H9 (cell line): ENCODE data around the gene ANGPT4. TPM values are rescaled to one million over a fixed set of nuclear protein-coding genes. Genes with fewer than 3 reads are reported as not detected.
A peak's percentile ranks its signal among the peaks of the same experiment; 100 is the strongest.

Experiments used
- DNase-seq: peaks from one replicate; pipeline ENCODE4 v3.0.0-alpha.2; 2017
- H2AFZ ChIP-seq: one replicate; pipeline ENCODE4 v1.6.1; 2013; ENCODE audit warnings: mild to moderate bottlenecking, low read length, control low read depth, moderate library complexity
- H2AK5ac ChIP-seq: 2 replicates; pipeline ENCODE4 v1.6.1; 2013; ENCODE audit warnings: low read length, control low read depth, mixed read lengths; ENCODE audit not compliant: insufficient read length
- H2BK120ac ChIP-seq: one replicate; pipeline ENCODE4 v1.6.1; 2013; ENCODE audit warnings: low read depth, mild to moderate bottlenecking, low read length, control low read depth, inconsistent platforms; ENCODE audit not compliant: poor library complexity, severe bottlenecking
- H2BK12ac ChIP-seq: 2 replicates; pipeline ENCODE4 v1.6.1; 2013; ENCODE audit warnings: low read length, control low read depth, mixed read lengths, low read depth; ENCODE audit not compliant: insufficient read length
- H2BK15ac ChIP-seq: 2 replicates; pipeline ENCODE4 v1.6.1; 2013; ENCODE audit warnings: low read depth, low read length, control low read depth
- H2BK20ac ChIP-seq: one replicate; pipeline ENCODE4 v1.6.1; 2013; ENCODE audit warnings: low read depth, mild to moderate bottlenecking, low read length, control low read depth, inconsistent platforms; ENCODE audit not compliant: poor library complexity, severe bottlenecking
- H2BK5ac ChIP-seq: 2 replicates; pipeline ENCODE4 v1.6.1; 2013; ENCODE audit warnings: low read length, control low read depth, mixed read lengths; ENCODE audit not compliant: insufficient read length
- H3K14ac ChIP-seq: 2 replicates; pipeline ENCODE4 v1.6.1; 2013; ENCODE audit warnings: low read length, control low read depth; ENCODE audit not compliant: insufficient read depth
- H3K18ac ChIP-seq: 2 replicates; pipeline ENCODE4 v1.6.1; 2013; ENCODE audit warnings: low read depth, mild to moderate bottlenecking, mixed read lengths, low read length, control low read depth; ENCODE audit not compliant: insufficient read length
- H3K23ac ChIP-seq: 2 replicates; pipeline ENCODE4 v1.6.1; 2013; ENCODE audit warnings: low read length, control low read depth, mixed read lengths, low read depth; ENCODE audit not compliant: insufficient read length
- H3K23me2 ChIP-seq: 2 replicates; pipeline ENCODE4 v1.6.1; 2013; ENCODE audit warnings: low read depth, mild to moderate bottlenecking, mixed read lengths, low read length, control low read depth; ENCODE audit not compliant: insufficient read length, poor library complexity, severe bottlenecking
- H3K27ac ChIP-seq: 2 replicates; pipeline ENCODE4 v1.5.1; 2013; ENCODE audit warnings: low read length, control low read depth, mixed read lengths, low read depth; ENCODE audit not compliant: insufficient read length
- H3K27me3 ChIP-seq: 2 replicates; pipeline ENCODE4 v1.6.1; 2013; ENCODE audit warnings: low read length, control low read depth, inconsistent platforms; ENCODE audit not compliant: insufficient read depth
- H3K4ac ChIP-seq: 2 replicates; pipeline ENCODE4 v1.6.1; 2013; ENCODE audit warnings: low read depth, mild to moderate bottlenecking, control low read depth, inconsistent platforms, low read length, moderate library complexity
- H3K4me1 ChIP-seq: 2 replicates; pipeline ENCODE4 v1.6.1; 2013; ENCODE audit warnings: low read length, control low read depth, inconsistent platforms; ENCODE audit not compliant: insufficient read depth
- H3K4me2 ChIP-seq: 2 replicates; pipeline ENCODE4 v1.6.1; 2013; ENCODE audit warnings: low read length, control low read depth, mixed read lengths; ENCODE audit not compliant: insufficient read length, insufficient read depth
- H3K56ac ChIP-seq: 2 replicates; pipeline ENCODE4 v1.6.1; 2013; ENCODE audit warnings: low read depth, mild to moderate bottlenecking, mixed read lengths, low read length, control low read depth; ENCODE audit not compliant: insufficient read length
- H3K79me1 ChIP-seq: 2 replicates; pipeline ENCODE4 v1.6.1; 2013; ENCODE audit warnings: low read depth, mild to moderate bottlenecking, moderate library complexity, low read length, control low read depth, inconsistent platforms; ENCODE audit not compliant: insufficient read depth, poor library complexity, severe bottlenecking
- H3K79me2 ChIP-seq: 2 replicates; pipeline ENCODE4 v1.6.1; 2013; ENCODE audit warnings: low read length, control low read depth, inconsistent platforms; ENCODE audit not compliant: insufficient read depth
- H3K9ac ChIP-seq: 2 replicates; pipeline ENCODE4 v1.6.1; 2013; ENCODE audit warnings: low read length, control low read depth, mixed read lengths; ENCODE audit not compliant: insufficient read length; ENCODE audit errors: extremely low read depth
- H3K9me3 ChIP-seq: one replicate; pipeline ENCODE4 v1.6.1; 2013; ENCODE audit warnings: low read depth, low read length, inconsistent platforms; ENCODE audit not compliant: control insufficient read depth
- H3T11ph ChIP-seq: one replicate; pipeline ENCODE4 v1.6.1; 2013; ENCODE audit warnings: mild to moderate bottlenecking, low read length, control low read depth, inconsistent platforms
- H4K20me1 ChIP-seq: one replicate; pipeline ENCODE4 v1.6.1; 2013; ENCODE audit not compliant: control insufficient read depth, insufficient read length, insufficient read depth
- H4K5ac ChIP-seq: 2 replicates; pipeline ENCODE4 v1.6.1; 2013; ENCODE audit warnings: low read depth, mild to moderate bottlenecking, mixed read lengths, low read length, control low read depth; ENCODE audit not compliant: insufficient read length
- H4K8ac ChIP-seq: replicated peaks from 2 replicates; pipeline ENCODE4 v1.6.1; 2013; ENCODE audit warnings: low read length, control low read depth, mixed read lengths, low read depth; ENCODE audit not compliant: insufficient read length
- H4K91ac ChIP-seq: 2 replicates; pipeline ENCODE4 v1.6.1; 2013; ENCODE audit warnings: low read depth, mild to moderate bottlenecking, moderate library complexity, mixed read lengths, low read length, control low read depth; ENCODE audit not compliant: insufficient read length
- H3K27ac Mint-ChIP-seq, 3 experiments: 2 replicates in 2 of 3; 3 replicates in 1 of 3; pipeline ENCODE4 v1.8.0; 2020 to 2021; ENCODE audit warnings: mixed read lengths in 3 of 3, mild to moderate bottlenecking in 1 of 3, moderate library complexity in 1 of 3
- H3K27me3 Mint-ChIP-seq: 2 replicates; pipeline ENCODE4 v1.8.0; 2021; ENCODE audit warnings: low read depth, mild to moderate bottlenecking, moderate library complexity, mixed read lengths
- H3K36me3 Mint-ChIP-seq, 3 experiments: 2 replicates in 2 of 3; 3 replicates in 1 of 3; pipeline ENCODE4 v1.8.0; 2020 to 2021; ENCODE audit warnings: low read depth in 3 of 3, mixed read lengths in 3 of 3; ENCODE audit not compliant: insufficient read depth in 1 of 3
- H3K4me1 Mint-ChIP-seq, 2 experiments: 2 replicates each; pipeline ENCODE4 v1.8.0; 2020; ENCODE audit warnings: mixed read lengths in 2 of 2
- H3K4me3 Mint-ChIP-seq, 2 experiments: 2 replicates in 1 of 2; 3 replicates in 1 of 2; pipeline ENCODE4 v1.8.0; 2020 to 2021; ENCODE audit warnings: mild to moderate bottlenecking in 2 of 2, mixed read lengths in 2 of 2, moderate library complexity in 1 of 2
- H3K9me3 Mint-ChIP-seq, 2 experiments: 2 replicates in 1 of 2; 3 replicates in 1 of 2; pipeline ENCODE4 v1.8.0; 2020; ENCODE audit warnings: mild to moderate bottlenecking in 2 of 2, mixed read lengths in 2 of 2, moderate library complexity in 1 of 2
- WGBS: extraction: QIAGEN DNeasy Blood & Tissue Kit; methylation state at CpG from one replicate; pipeline ENCODE4 v1.1.7; 2013; ENCODE audit warnings: missing lambda C conversion rate, low lambda C conversion rate, mixed read lengths; ENCODE audit not compliant: insufficient read length; ENCODE audit errors: extremely low coverage; 5-methylcytosine and 5-hydroxymethylcytosine counted together
- total RNA-seq: library from RNA; stranded (reverse); gene quantifications from 2 replicates; pipeline ENCODE4 v1.2.1, GENCODE V29; 2021
- TF ChIP-seq, protein P1 (sequence below): fragments of 200-600 bp; sonication (generic); conservative IDR thresholded peaks from 3 replicates; pipeline ENCODE4 v1.8.0; 2021; ENCODE audit warnings: antibody characterized with exemption, mild to moderate bottlenecking

The ANGPT4 gene
- total RNA-seq, 1 experiment from 2014 or later = 0.11 TPM

DNA sequence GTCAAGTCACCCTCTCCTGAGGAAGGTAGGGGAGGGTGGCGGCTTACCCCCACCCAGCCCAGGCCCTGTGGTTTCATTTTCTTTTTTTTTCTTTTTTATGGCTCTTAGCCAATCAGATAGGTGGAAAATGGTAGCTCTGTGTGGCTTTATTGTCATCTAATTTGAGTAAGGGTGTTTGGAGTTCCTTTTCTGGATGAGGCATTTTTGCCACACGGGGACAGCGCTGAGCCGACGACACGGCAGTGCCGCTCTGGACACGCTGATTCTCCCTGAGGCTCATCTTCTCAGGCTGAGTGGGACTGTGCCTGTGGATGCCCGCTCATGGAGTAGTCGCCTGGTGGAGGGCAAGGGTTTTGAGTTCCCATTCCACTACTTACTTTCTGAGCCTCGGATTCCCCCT lies 37.6 kb upstream of the ANGPT4 start:
- no peaks in the 10 kb centered on the region for H3K9me3 ChIP-seq
- no peak overlapping the region for H3T11ph ChIP-seq
- H3K27me3 Mint-ChIP-seq = peaks cover 15% of the 10 kb centered on the region
- no peak overlapping the region for H2AK5ac ChIP-seq
- H2BK12ac ChIP-seq = no peak overlapping the region
- WGBS = no CpG with 5 or more reads among the region's 11 CpGs
- H3K4me1 ChIP-seq = no peaks in the 10 kb centered on the region
- H3K79me1 ChIP-seq = no peaks in the 10 kb centered on the region
- H2BK120ac ChIP-seq = no peak overlapping the region
- no peaks in the 10 kb centered on the region for H3K79me2 ChIP-seq
- no peaks in the 10 kb centered on the region for H3K9me3 Mint-ChIP-seq
- TF ChIP-seq, protein P1, sequence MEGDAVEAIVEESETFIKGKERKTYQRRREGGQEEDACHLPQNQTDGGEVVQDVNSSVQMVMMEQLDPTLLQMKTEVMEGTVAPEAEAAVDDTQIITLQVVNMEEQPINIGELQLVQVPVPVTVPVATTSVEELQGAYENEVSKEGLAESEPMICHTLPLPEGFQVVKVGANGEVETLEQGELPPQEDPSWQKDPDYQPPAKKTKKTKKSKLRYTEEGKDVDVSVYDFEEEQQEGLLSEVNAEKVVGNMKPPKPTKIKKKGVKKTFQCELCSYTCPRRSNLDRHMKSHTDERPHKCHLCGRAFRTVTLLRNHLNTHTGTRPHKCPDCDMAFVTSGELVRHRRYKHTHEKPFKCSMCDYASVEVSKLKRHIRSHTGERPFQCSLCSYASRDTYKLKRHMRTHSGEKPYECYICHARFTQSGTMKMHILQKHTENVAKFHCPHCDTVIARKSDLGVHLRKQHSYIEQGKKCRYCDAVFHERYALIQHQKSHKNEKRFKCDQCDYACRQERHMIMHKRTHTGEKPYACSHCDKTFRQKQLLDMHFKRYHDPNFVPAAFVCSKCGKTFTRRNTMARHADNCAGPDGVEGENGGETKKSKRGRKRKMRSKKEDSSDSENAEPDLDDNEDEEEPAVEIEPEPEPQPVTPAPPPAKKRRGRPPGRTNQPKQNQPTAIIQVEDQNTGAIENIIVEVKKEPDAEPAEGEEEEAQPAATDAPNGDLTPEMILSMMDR = peak; percentile 41
- H3K56ac ChIP-seq = no peak overlapping the region
- H3K27ac Mint-ChIP-seq = no peak overlapping the region
- H3K4me3 Mint-ChIP-seq = no peak overlapping the region
- no peak overlapping the region for H3K4me2 ChIP-seq
- H2BK15ac ChIP-seq = no peak overlapping the region
- no peaks in the 10 kb centered on the region for H3K27me3 ChIP-seq
- no peak overlapping the region for H4K8ac ChIP-seq
- H2BK20ac ChIP-seq = no peak overlapping the region
- H2AFZ ChIP-seq = no peak overlapping the region
- H3K4me1 Mint-ChIP-seq = peaks cover 4 to 24% of the 10 kb centered on the region in 2 experiments
- H4K20me1 ChIP-seq = no peaks in the 10 kb centered on the region
- no peak overlapping the region for H3K9ac ChIP-seq
- no peaks in the 10 kb centered on the region for H3K23me2 ChIP-seq
- no peak overlapping the region for H4K91ac ChIP-seq
- no peak for DNase-seq
- H4K5ac ChIP-seq = no peak overlapping the region
- no peak overlapping the region for H3K14ac ChIP-seq
- no peak overlapping the region for H3K18ac ChIP-seq
- no peak overlapping the region for H3K4ac ChIP-seq
- no peaks in the 10 kb centered on the region for H3K36me3 Mint-ChIP-seq
- H2BK5ac ChIP-seq = no peak overlapping the region
- H3K23ac ChIP-seq = no peak overlapping the region
- no peak overlapping the region for H3K27ac ChIP-seq
